Karpas-422 (cell line): ENCODE results near the gene LCE5A. TPM values are rescaled to one million over a fixed set of nuclear protein-coding genes. Genes with fewer than 3 reads are reported as not detected.
"Not testable (repeated sequence)": the region's sequence is repeated elsewhere in the genome, so short reads cannot be mapped to it uniquely, and the experiment has no call there.

ENCODE experiments used
- DNase-seq: peaks from one replicate; pipeline ENCODE4 v3.0.0-alpha.2; 2015
- H2AFZ ChIP-seq: fragments of 200-600 bp; sonication (generic); 2 replicates; pipeline ENCODE4 v1.6.1; 2014; ENCODE audit warnings: antibody characterized with exemption, low read length, mixed read lengths
- H3K27ac ChIP-seq: fragments of 200-600 bp; sonication (generic); 2 replicates; pipeline ENCODE4 v1.5.1; 2014; ENCODE audit warnings: mild to moderate bottlenecking, low read length, moderate library complexity
- H3K27me3 ChIP-seq: fragments of 200-600 bp; sonication (generic); 2 replicates; pipeline ENCODE4 v1.6.1; 2014; ENCODE audit warnings: low read length, mixed read lengths
- H3K36me3 ChIP-seq: fragments of 200-600 bp; sonication (generic); 2 replicates; pipeline ENCODE4 v1.6.1; 2014; ENCODE audit warnings: low read length, mixed read lengths; ENCODE audit not compliant: insufficient read depth
- H3K4me1 ChIP-seq: fragments of 200-600 bp; sonication (generic); 2 replicates; pipeline ENCODE4 v1.6.1; 2014; ENCODE audit warnings: mild to moderate bottlenecking, low read length, mixed read lengths
- H3K4me2 ChIP-seq: fragments of 200-600 bp; sonication (generic); 2 replicates; pipeline ENCODE4 v1.6.1; 2014; ENCODE audit warnings: low read length, low read depth, mild to moderate bottlenecking; ENCODE audit not compliant: poor library complexity, severe bottlenecking
- H3K4me3 ChIP-seq: fragments of 200-600 bp; sonication (generic); 2 replicates; pipeline ENCODE4 v1.5.1; 2014; ENCODE audit warnings: mild to moderate bottlenecking, antibody characterized with exemption, low read length, mixed read lengths
- H3K79me2 ChIP-seq: fragments of 200-600 bp; sonication (generic); 2 replicates; pipeline ENCODE4 v1.6.1; 2014; ENCODE audit warnings: mild to moderate bottlenecking, low read length, mixed read lengths
- H3K9ac ChIP-seq: fragments of 200-600 bp; sonication (generic); 2 replicates; pipeline ENCODE4 v1.6.0; 2014; ENCODE audit warnings: low read length
- H3K9me2 ChIP-seq: fragments of 200-600 bp; sonication (generic), shearing (Covaris generic); replicated peaks from 2 replicates; pipeline ENCODE4 v1.6.0; 2014; ENCODE audit warnings: mild to moderate bottlenecking, low read length, moderate library complexity; ENCODE audit not compliant: insufficient read depth
- H3K9me3 ChIP-seq: fragments of 300-700, 200-600 bp; sonication (generic); 2 replicates; pipeline ENCODE4 v1.6.1; 2014; ENCODE audit warnings: low read length, mixed read lengths
- H4K20me1 ChIP-seq: fragments of 200-600 bp; sonication (generic); 2 replicates; pipeline ENCODE4 v1.6.1; 2014; ENCODE audit warnings: mild to moderate bottlenecking, antibody characterized with exemption, low read length, low read depth; ENCODE audit not compliant: insufficient read depth
- total RNA-seq: library from RNA; depleted of rRNA; stranded (reverse); fragments of >200 nt; shearing (Covaris generic); gene quantifications from 2 replicates; pipeline ENCODE4 v1.2.3, GENCODE V29; 2014; ENCODE audit warnings: low replicate concordance

Gene LCE5A
- total RNA-seq, 1 experiment from 2014 or later, result not detected

- Histone ChIP-seq H2AFZ (no peak overlapping the region), H3K27ac (no peak overlapping the region), H3K4me3 (no peak overlapping the region), H3K36me3 (no peaks in the 10 kb centered on the region), H4K20me1 (no peaks in the 10 kb centered on the region), H3K9me3 (no peaks in the 10 kb centered on the region), H3K4me1 (no peaks in the 10 kb centered on the region), H3K27me3 (no peaks in the 10 kb centered on the region), H3K9ac (no peak overlapping the region), H3K4me2 (no peak overlapping the region), H3K9me2 (no peaks in the 10 kb centered on the region), H3K79me2 (no peaks in the 10 kb centered on the region)
- DNase-seq, result peak; percentile 64
These were observed 24.1 kb upstream of the LCE5A start for GRCh38 chr1:152486400-152487006.

DNA sequence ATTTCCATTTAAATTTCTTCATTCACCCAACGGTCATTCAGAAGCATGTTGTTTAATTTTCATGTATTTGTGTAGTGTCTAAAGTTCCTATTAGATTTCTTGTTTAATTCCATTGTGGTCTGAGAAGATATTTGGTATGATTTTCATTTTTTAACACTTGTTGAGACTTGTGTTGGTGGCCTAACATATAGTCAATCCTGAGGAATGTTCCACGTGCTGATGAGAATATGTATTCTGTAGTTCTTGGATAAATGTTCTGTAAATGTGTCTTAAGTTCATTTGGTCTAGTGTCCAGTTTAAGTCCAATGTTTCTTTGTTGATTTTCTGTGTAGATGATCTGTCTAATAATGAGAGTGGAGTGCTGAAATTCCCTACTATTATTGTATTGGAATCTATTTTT, 22.7 kb upstream of the LCE5A start:
- Histone ChIP-seq H3K36me3 (no peaks in the 10 kb centered on the region), H3K27ac (no peak overlapping the region), H3K4me2 (no peak overlapping the region), H4K20me1 (no peaks in the 10 kb centered on the region), H3K9ac (no peak overlapping the region), H2AFZ (no peak overlapping the region), H3K4me1 (no peaks in the 10 kb centered on the region), H3K27me3 (no peaks in the 10 kb centered on the region), H3K9me2 (no peaks in the 10 kb centered on the region), H3K4me3 (no peak overlapping the region), H3K9me3 (no peaks in the 10 kb centered on the region), H3K79me2 (no peaks in the 10 kb centered on the region)
- no peak for DNase-seq

- not testable (repeated sequence) for H3K79me2 ChIP-seq, H3K4me3 ChIP-seq, H3K4me1 ChIP-seq, H3K27ac ChIP-seq, H3K9me3 ChIP-seq, H3K9ac ChIP-seq, H2AFZ ChIP-seq, H3K4me2 ChIP-seq, H4K20me1 ChIP-seq, H3K36me3 ChIP-seq, H3K27me3 ChIP-seq, H3K9me2 ChIP-seq
- peak; percentile 64 for DNase-seq
These were observed 19.1 kb upstream of the LCE5A start for GRCh38 chr1:152491537-152491936.

DNA sequence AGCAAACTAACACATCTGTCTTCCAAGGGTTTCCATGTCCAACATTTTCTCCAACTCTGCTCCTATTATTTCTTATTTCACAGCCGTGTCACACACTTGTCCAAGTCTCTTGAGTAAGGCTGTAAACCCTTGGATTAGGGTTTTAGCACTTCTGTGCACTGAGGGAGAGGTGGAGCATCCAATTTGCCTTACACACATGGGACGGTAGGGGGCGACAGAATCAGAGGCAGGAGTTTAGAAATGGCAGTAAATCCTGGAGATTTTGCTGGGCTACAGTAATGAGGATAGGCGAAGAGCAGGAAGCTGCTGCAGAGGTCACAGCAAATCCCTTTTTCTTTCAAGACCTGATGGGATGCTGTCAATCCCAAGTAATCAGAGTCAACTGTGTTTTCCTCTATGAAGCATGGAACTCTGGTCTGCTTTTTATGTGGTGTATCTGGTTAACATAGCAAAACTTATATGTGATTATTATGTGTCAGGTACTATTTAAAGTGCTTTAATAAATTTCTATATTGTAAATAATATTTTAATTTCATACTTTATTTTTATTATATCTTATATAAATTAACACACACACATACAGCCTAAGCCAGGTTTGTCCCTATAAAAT, 15.4 kb upstream of the LCE5A start:
- H3K4me2 ChIP-seq, result no peak overlapping the region
- peak; percentile 78 for DNase-seq
- no peak overlapping the region for H2AFZ ChIP-seq
- no peak overlapping the region for H3K9ac ChIP-seq
- H3K79me2 ChIP-seq, result no peaks in the 10 kb centered on the region
- no peak overlapping the region for H3K4me3 ChIP-seq
- H3K9me3 ChIP-seq, result no peaks in the 10 kb centered on the region
- no peaks in the 10 kb centered on the region for H3K36me3 ChIP-seq
- no peaks in the 10 kb centered on the region for H4K20me1 ChIP-seq
- no peaks in the 10 kb centered on the region for H3K4me1 ChIP-seq
- no peaks in the 10 kb centered on the region for H3K27me3 ChIP-seq
- H3K9me2 ChIP-seq, result no peaks in the 10 kb centered on the region
- no peak overlapping the region for H3K27ac ChIP-seq

GRCh38 chr1:152497273-152497672, 13.3 kb upstream of the LCE5A start:
- Histone ChIP-seq H3K9me3 (no peaks in the 10 kb centered on the region), H2AFZ (no peak overlapping the region), H3K9ac (no peak overlapping the region), H4K20me1 (no peaks in the 10 kb centered on the region), H3K4me2 (no peak overlapping the region), H3K27me3 (no peaks in the 10 kb centered on the region), H3K9me2 (no peaks in the 10 kb centered on the region), H3K4me1 (no peaks in the 10 kb centered on the region), H3K4me3 (no peak overlapping the region), H3K27ac (no peak overlapping the region), H3K36me3 (no peaks in the 10 kb centered on the region), H3K79me2 (no peaks in the 10 kb centered on the region)
- DNase-seq, result peak; percentile 64

DNA sequence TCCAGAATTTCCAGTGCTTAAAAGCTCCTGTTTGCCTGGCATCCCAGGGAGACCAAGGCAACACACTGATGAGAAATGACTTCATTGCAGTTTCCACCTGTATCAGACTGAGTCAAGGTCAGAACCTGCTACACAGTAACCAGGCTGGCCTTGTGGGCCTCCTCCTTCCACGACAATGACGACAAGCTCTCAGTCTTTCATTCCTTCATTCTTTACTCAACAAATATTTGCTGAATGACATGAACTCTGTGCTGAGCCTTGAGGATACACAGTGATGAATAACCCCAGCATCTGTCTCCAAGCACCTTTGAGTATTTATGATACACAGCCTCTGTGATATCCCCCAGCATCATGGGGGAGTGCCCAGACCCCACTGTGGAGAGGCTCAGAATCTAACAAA, 8.9 kb upstream of the LCE5A start:
- no peaks in the 10 kb centered on the region for H3K79me2 ChIP-seq
- no peaks in the 10 kb centered on the region for H3K27me3 ChIP-seq
- H3K27ac ChIP-seq, result no peak overlapping the region
- H3K9ac ChIP-seq, result no peak overlapping the region
- H3K4me1 ChIP-seq, result no peaks in the 10 kb centered on the region
- no peaks in the 10 kb centered on the region for H3K9me2 ChIP-seq
- no peak for DNase-seq
- no peak overlapping the region for H3K4me2 ChIP-seq
- no peak overlapping the region for H3K4me3 ChIP-seq
- H4K20me1 ChIP-seq, result no peaks in the 10 kb centered on the region
- no peak overlapping the region for H2AFZ ChIP-seq
- H3K9me3 ChIP-seq, result no peaks in the 10 kb centered on the region
- H3K36me3 ChIP-seq, result no peaks in the 10 kb centered on the region

- H3K79me2 ChIP-seq, result no peaks in the 10 kb centered on the region
- no peaks in the 10 kb centered on the region for H4K20me1 ChIP-seq
- no peaks in the 10 kb centered on the region for H3K4me1 ChIP-seq
- H3K27me3 ChIP-seq, result no peaks in the 10 kb centered on the region
- no peak for DNase-seq
- H3K9ac ChIP-seq, result no peak overlapping the region
- no peak overlapping the region for H2AFZ ChIP-seq
- H3K4me2 ChIP-seq, result no peak overlapping the region
- H3K27ac ChIP-seq, result no peak overlapping the region
- H3K4me3 ChIP-seq, result no peak overlapping the region
- no peaks in the 10 kb centered on the region for H3K36me3 ChIP-seq
- H3K9me3 ChIP-seq, result no peaks in the 10 kb centered on the region
- no peaks in the 10 kb centered on the region for H3K9me2 ChIP-seq
These were observed 8.0 kb upstream of the LCE5A start for GRCh38 chr1:152502496-152503180.

DNA sequence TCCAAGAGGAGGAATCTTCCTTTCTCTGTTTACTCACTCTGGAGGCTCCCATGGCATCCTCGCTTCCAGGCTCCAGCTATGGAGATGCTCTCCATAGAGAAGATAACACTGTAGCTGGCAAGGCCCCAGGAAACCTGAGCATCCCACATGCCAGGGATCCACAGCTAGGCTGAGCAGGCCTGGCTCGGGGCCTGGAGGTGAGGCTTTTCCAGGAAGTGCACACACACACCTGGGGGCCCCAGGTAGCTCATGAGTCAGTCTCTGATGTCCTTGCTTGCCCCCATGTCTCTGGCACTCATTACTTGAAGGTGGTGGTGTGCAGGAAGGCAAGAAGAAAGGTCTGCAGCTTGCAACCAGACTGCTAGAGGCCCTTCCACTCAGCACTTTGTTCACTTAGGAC, 5.5 kb upstream of the LCE5A start:
- Histone ChIP-seq H3K27ac (no peak overlapping the region), H4K20me1 (no peaks in the 10 kb centered on the region), H3K27me3 (no peaks in the 10 kb centered on the region), H3K4me3 (no peak overlapping the region), H3K4me2 (no peak overlapping the region), H3K79me2 (no peaks in the 10 kb centered on the region), H3K9me2 (no peaks in the 10 kb centered on the region), H3K9me3 (no peaks in the 10 kb centered on the region), H2AFZ (no peak overlapping the region), H3K4me1 (no peaks in the 10 kb centered on the region), H3K9ac (no peak overlapping the region), H3K36me3 (no peaks in the 10 kb centered on the region)
- DNase-seq, result no peak
